ENCODE measurements around the gene KREMEN2. TPM values are rescaled to one million over a fixed set of nuclear protein-coding genes. Genes with fewer than 3 reads are reported as not detected.

The KREMEN2 gene
- total and polyA plus RNA-seq, 2 of the 13 experiments (the other 11 are each of a cell fraction or from before 2014, with no cell fraction given): 0.48 to 1.2 TPM

GRCh38 chr16:2980227-2981176, 16.4 kb downstream of the KREMEN2 start, which contains the start of gene PKMYT1 (continued):
- TF ChIP-seq ZNF337 (CRISPR knock-in tag; IDR thresholded peaks at IDR 0.05; ENCODE audit: borderline replicate concordance, low read depth): no peak
- no peak for TF ChIP-seq ZNF646 (CRISPR knock-in tag; IDR thresholded peaks at IDR 0.05)
- TF ChIP-seq CENPX (CRISPR knock-in tag; IDR thresholded peaks at IDR 0.05): no peak
- peak; percentile 39; the same call in 1 of the 2 replicates for TF ChIP-seq ZNF790 (CRISPR knock-in tag; IDR thresholded peaks at IDR 0.05; ENCODE audit: borderline replicate concordance)
- peak; percentile 26 for TF ChIP-seq HNRNPK (IDR thresholded peaks at IDR 0.05; ENCODE audit: low read depth, low read length, poor library complexity, severe bottlenecking)
- no peak for TF ChIP-seq EP300 (IDR thresholded peaks at IDR 0.05; ENCODE audit: low read depth in 2 of 2, low read length in 2 of 2)
- TF ChIP-seq EP300 (CRISPR knock-in tag; IDR thresholded peaks at IDR 0.05; ENCODE audit: borderline replicate concordance): no peak
- no peak for TF ChIP-seq JUNB (CRISPR knock-in tag; IDR thresholded peaks at IDR 0.05; ENCODE audit: borderline replicate concordance)
- TF ChIP-seq ZNF7 (CRISPR knock-in tag; IDR thresholded peaks at IDR 0.05): no peak
- TF ChIP-seq FLYWCH1 (CRISPR knock-in tag; IDR thresholded peaks at IDR 0.05): no peak
- no peak for TF ChIP-seq ONECUT2 (CRISPR knock-in tag; IDR thresholded peaks at IDR 0.05)
- no peak; the same call in 1 of the 2 replicates for TF ChIP-seq KMT2B (CRISPR knock-in tag; IDR thresholded peaks at IDR 0.05)
- TF ChIP-seq ZNF644 (CRISPR knock-in tag; IDR thresholded peaks at IDR 0.05; ENCODE audit: low read depth): no peak
- peak; percentile 82 to 96 for TF ChIP-seq POLR2A (IDR thresholded peaks at IDR 0.05; ENCODE audit: insufficient read depth in 1 of 2, low read depth in 2 of 2, low read length in 2 of 2)
- TF ChIP-seq ZNF138 (CRISPR knock-in tag; IDR thresholded peaks at IDR 0.05; ENCODE audit: low read depth): no peak
- TF ChIP-seq ZNF878 (CRISPR knock-in tag; IDR thresholded peaks at IDR 0.05): no peak
- 0 out of 2 replicates have a peak, but pooled peaks have one; percentile 31 for TF ChIP-seq HMGXB3 (CRISPR knock-in tag; IDR thresholded peaks at IDR 0.05; ENCODE audit: borderline replicate concordance)
- TF ChIP-seq KDM6A (CRISPR knock-in tag; IDR thresholded peaks at IDR 0.05; ENCODE audit: low read depth): no peak
- no peak for TF ChIP-seq YY1 (IDR thresholded peaks at IDR 0.05; ENCODE audit: insufficient read depth, insufficient replicate concordance, low read depth, low read length)

All from HepG2 (cell line).